ENCODE results near the gene RALGDS.
"Not testable (repeated sequence)": the region's sequence is repeated elsewhere in the genome, so short reads cannot be mapped to it uniquely, and the experiment has no call there.

Gene RALGDS

GRCh38 chr9:133064241-133065069, 56.6 kb downstream of the RALGDS start:
- no peak for DNase-seq

- no peak for DNase-seq
Measured at GRCh38 chr9:133063500-133064231, 57.4 kb downstream of the RALGDS start.

DNA sequence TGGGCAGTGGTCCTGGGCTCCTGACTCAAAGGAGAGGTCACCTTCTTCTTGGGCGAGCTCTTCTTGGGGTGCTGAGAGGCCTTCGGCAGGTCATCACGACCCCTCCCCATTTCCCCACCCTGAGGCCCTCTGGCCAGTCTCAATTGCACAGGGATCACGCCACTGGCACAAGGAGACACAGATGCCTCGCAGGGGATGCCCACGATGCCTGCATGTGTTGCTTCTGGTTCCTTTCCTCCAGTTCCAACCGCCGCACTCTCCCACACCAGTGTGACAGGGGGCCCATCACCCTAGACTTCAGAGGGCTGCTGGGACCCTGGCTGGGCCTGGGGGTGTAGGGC, 57.9 kb downstream of the RALGDS start:
- DNase-seq = no peak

DNA sequence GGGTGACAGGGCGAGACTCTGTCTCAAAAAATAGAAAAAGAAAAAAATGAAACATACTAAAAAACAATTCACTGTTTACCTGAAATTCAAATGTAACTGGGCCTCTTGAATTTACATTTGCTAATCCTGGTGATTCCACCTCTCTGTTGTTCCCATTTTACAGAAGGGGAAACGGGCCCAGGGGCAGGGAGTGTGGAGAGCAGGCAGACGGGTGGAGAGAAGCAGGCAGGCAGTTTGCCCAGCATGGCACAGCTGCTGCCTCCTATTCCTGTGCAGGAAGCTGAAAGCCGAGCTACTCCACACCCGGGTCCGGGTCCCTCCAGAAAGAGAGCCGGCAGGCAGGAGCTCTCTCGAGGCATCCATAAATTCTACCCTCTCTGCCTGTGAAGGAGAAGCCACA, 58.5 kb downstream of the RALGDS start:
- DNase-seq = not testable (repeated sequence)

DNA sequence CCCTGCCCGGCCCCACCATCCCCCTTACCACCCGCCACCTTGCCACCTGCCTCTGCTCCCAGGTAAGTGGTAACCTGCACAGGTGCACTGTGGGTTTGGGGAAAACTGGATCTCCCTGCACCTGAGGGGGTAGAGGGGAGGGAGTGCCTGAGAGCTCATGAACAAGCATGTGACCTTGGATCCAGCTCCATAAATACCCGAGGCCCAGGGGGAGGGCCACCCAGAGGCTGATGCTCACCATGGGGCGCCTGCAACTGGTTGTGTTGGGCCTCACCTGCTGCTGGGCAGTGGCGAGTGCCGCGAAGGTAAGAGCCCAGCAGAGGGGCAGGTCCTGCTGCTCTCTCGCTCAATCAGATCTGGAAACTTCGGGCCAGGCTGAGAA, 59.3 kb downstream of the RALGDS start, which contains the start of gene CEL:
CEL (plus strand) TSS at position 218 of the 382 bp plus-strand sequence; CDS start at position 240, 22 bp downstream.
- DNase-seq = not testable (repeated sequence)

- not testable (repeated sequence) for DNase-seq
Measured at GRCh38 chr9:133061019-133061763, 59.8 kb downstream of the RALGDS start.

DNA sequence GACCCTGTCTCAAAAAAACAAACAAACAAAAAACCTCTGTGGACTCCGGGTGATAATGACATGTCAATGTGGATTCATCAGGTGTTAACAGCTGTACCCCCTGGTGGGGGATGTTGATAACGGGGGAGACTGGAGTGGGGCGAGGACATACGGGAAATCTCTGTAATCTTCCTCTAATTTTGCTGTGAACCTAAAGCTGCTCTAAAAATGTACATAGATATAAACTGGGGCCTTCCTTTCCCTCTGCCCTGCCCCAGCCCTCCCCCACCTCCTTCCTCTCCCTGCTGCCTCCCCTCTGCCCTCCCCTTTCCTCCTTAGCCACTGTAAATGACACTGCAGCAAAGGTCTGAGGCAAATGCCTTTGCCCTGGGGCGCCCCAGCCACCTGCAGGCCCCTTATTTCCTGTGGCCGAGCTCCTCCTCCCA, 60.6 kb downstream of the RALGDS start:
- no peak for DNase-seq

DNA sequence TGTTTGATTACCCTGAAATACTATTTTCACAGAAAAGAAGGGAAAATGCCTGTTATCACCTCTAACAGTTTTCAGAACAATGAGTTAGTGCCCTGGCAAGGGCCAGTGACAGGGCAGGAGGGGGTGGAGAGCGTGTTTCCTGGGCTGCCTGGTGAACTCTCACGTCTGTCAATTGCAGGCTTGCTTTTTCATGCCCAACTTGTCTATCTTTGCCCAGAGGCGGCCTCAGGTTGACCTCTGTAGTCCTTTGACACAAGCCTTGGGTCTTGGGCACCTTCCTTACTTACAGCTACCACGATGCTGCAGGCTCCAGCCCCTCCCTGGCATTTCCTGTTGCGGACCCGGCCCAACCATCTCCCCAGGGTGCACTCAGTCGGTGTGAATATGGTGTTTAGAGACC, 61.4 kb downstream of the RALGDS start:
- no peak for DNase-seq

GRCh38 chr9:133058550-133059320, 62.3 kb downstream of the RALGDS start:
- no peak for DNase-seq

DNA sequence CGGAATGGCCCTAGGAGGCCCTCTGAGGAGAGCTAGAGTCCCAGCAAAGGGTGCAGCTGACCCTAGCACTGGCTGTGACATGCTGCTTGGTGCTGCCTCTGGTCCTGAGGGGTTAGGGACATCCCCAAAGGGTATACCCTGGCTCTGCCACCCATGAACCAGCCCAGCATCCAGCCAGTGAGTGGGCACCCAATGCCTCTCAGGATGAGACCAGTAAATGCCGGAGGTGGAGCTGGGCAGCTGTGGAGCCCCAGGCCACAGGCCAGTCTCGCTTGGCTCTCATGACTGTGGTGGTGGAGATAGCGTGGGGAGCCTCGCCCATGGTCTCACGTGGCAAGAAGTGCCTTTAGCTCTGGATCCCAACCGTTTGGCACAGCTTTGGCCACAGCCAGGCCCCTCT, 63.0 kb downstream of the RALGDS start:
- no peak for DNase-seq

GRCh38 chr9:133057553-133057952, 63.5 kb downstream of the RALGDS start:
- DNase-seq = no peak

- no peak for DNase-seq
Measured at GRCh38 chr9:133057006-133057405, 64.0 kb downstream of the RALGDS start.

DNA sequence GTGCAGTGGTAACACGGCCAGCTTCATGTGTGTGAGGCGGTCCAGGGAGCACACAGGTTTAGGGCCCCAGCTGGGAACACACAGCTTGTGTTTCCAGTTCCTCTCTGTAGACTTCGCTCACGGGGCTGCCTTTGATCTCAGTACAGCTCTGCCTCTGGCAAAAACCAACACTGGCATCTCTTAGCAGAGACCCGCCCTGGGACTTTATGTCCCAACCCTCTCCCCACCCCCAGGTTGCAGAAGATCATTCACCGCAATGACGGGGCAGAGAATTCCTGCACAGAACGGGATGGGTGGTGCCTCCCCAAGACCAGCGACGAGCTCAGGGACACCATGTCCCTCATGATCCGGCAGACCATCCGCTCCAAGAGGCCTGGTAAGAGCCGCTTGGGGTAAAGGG, 64.5 kb downstream of the RALGDS start:
- no peak for DNase-seq

DNA sequence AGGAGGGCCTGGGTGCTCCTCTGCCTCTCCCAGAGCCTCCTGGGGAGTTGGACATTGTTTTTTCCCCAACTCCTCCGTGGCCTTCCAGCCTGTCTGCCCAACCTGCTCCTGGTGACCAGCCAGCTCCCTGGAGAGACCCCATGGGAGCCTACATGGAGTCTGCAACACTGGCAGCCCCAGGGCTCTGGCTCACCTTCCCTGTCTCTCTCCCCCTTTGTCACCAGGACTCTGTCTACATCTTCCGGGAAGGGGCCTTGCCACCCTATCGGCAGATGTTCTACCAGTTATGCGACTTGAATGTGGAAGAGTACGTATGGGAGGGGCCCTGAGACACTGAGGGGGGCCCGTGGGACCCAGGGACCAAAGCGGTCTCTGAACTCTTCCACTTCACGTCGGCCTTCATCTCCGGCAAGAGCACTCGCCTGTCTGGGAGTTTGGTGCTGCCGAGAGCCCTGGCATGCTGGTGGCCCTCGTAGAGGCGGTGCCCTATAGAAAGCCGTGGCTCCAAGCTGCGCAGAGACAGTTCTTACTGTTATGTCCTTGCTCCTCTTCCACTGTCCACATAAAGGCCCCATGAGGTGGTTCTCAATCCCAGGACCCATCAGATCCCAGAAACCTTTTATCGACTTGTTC, 65.1 kb downstream of the RALGDS start:
- DNase-seq = no peak

DNA sequence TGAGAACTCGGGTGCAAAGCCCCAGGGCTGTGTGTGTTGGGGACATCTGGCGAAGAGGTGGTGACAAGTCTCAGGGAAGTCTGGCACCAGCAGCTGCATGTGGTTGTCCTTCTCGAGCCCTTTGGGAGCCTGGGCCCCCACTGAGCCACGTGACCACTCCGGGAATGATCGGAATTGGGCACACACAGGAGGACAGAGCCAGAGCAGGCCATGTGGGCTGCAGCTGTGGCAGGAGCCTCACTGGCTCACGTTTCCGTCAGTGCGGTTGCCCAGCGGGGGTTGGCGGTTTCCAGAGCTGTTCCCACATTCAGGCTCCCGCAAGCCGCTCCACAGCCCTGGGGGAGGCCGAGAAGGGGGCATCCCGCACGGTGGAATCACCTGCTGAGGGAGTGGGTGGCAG, 66.1 kb downstream of the RALGDS start:
- DNase-seq = no peak

DNA sequence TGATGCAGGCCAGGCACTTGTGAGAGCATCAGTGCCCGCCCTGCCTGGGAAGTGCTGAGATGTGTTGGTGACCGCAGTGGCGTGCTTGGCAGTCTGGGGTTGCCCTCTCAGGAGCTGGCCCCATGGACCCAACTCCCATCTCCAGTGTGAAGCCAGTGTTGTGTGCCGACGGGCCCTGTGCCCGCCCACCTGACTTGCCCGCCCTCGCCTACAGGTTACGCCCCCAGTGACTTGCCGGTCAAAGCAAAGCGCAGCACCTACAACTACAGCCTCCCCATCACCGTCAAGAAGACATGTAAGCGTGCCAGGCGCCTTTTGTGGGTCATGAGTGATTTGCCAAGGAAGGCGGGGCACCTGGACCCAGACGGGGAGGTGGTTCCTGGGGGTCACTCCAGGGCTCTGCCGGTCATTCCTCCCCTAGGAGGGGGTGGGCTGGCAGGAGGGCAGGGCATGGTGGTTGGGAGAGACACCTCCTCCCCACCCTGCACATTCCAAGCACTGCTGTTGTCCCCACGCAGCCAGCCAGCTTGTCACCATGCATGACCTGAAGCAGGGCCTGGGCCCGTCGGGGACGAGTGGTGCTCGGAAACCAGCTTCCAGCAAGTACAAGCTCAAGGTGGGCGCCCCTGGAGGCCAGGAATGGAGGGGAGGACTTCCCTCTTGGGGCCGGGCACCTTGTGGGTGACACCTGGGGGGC, 66.7 kb downstream of the RALGDS start:
- no peak for DNase-seq

DNA sequence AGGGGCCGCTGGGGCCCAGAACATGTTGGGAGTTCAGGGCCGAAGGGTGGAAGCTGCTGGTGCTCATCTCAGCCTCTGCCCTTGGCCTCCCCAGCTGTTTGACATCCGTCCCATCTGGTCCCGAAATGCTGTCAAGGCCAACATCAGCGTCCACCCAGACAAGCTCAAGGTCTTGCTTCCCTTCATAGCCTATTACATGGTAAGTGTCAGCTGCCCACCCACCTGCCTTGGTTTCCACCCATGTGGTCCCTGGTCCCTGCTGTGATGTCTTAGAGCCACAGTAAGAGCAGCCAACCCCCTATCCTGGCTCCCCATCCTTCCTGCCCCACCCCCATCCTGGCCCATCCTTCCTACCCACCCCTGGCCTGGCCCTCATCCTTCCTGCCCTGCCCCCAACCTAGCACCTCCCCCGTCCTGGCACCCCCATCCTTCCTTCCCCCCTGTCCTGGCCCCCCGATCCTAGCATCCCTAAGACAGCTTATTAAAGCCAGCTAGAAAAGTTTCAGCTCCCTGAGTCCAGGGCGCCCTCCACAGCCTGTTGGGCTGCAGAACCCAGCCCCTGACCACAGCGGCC, 69.0 kb downstream of the RALGDS start:
- no peak for DNase-seq

DNA sequence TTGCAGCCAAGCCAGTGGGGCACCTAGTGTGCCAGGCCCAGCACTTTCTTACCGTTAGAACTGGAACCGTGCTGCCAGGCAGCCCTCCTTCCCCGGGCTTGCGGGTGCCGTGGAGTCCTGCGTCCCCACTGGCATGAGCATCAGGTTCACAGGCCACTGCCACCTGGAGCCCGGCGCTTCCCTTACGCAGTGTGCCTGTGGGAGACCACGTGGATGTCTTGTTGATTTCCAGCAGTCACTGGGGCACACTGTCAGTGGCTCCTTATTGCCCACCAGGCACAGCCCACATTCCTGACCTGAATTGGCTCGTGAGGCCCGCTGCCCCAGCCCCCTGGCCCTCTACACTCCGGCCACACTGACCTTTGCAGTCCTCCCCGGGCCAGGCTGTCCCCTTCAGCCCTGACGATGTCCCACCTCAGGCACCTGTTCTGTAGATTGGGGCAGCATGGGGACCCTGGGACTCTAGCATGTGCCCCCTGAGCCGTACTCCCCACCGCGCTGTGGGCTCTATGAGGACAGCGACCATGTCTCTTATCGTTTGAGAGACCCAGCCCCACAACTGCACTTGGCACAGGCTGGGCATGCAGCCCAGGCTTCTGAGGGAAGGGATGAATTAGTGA, 69.6 kb downstream of the RALGDS start:
- no peak for DNase-seq

GRCh38 chr9:133050781-133051180, 70.3 kb downstream of the RALGDS start:
- DNase-seq = no peak

DNA sequence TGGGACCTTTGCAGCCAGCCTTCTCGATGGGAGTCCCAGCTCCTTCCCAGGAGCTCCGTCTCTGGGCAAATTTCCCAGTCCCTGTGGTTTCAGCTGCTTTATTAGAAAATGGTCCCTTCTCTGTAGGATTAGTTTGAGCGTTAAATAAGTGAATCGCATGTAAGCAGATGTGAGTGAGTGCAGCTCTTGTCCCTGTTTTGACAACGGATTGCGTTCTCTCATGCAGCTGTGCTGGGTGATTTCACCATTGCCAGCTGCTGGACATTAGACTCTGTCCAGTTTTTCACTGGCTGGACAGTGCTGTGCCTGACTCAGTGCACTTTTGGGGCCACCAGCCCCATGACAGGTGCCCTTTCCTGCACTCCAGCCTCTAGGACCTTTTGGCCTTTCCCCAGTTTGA, 70.9 kb downstream of the RALGDS start:
- no peak for DNase-seq

DNA sequence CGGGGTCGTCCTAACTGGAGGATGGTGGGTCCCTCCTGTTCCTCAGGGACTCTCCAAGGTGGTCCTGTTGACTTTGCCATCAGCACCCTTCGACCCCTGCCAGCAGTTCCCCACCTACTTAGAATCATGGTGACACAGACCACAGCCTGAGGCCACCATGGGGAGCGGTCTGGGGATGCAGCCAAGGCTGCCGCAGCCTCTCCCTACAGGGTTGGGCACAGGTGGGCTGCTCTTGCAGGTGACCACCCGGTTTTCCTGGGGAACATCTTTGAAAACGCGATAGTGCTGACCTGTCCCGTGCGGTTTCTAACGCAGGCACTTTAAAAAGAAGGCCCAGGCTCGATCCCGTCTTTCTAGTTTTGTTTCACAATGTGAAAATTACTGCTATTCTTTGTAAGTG, 72.0 kb downstream of the RALGDS start:
- no peak for DNase-seq
